AG04449 (cell line): Measurements from ENCODE around the gene CCDC102B.

Source experiments
- CTCF ChIA-PET: fragments of 350-600 bp; formaldehyde crosslinking; extraction: SDS; loops from one replicate; lab custom pipeline; 2021; ENCODE audit warnings: antibody characterized with exemption; lab: Yijun Ruan, JAX
- POLR2A ChIA-PET: fragments of 400-600, 350-600 bp; formaldehyde crosslinking; extraction: SDS; loops from one replicate; lab custom pipeline; 2020; ENCODE audit warnings: antibody characterized with exemption, inconsistent platforms; lab: Yijun Ruan, JAX
- DNase-seq: peaks from one replicate; pipeline ENCODE4 v3.0.0-alpha.2; 2010; ENCODE audit warnings: low read depth, low spot score
- H3K4me3 ChIP-seq: 2 replicates; pipeline ENCODE4 v1.5.1; 2011; ENCODE audit warnings: low read depth, mild to moderate bottlenecking, control low read depth, low read length
- TF ChIP-seq, protein P1 (sequence below): IDR thresholded peaks from one replicate; pipeline ENCODE4 v1.5.1; 2011; ENCODE audit warnings: mild to moderate bottlenecking, moderate library complexity, low read length, control low read depth, inconsistent platforms; ENCODE audit not compliant: insufficient read depth; ENCODE audit errors: missing control alignments

The CCDC102B gene

DNA sequence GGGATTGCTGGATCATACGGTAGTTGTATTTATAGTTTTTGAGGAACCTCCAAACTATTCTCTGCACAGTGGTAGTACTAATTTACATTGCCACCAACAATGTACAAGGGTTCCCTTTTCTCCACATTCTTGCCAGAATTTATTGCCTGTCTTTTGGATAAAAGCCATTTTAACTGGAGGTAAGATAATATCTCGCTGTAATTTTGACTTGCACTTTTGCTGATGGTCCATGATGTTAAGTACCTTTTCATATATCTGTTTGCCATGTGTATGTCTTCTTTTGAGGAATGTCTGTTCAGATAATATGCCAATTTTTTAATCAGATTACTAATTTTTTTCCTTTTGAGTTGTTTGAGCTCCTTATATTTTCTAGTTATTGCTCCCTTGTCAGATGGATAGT lies 158.8 kb downstream of the CCDC102B start:
- POLR2A ChIA-PET, result no interaction called here
- no peak for DNase-seq
- no peak overlapping the region for H3K4me3 ChIP-seq
- TF ChIP-seq, protein P1, sequence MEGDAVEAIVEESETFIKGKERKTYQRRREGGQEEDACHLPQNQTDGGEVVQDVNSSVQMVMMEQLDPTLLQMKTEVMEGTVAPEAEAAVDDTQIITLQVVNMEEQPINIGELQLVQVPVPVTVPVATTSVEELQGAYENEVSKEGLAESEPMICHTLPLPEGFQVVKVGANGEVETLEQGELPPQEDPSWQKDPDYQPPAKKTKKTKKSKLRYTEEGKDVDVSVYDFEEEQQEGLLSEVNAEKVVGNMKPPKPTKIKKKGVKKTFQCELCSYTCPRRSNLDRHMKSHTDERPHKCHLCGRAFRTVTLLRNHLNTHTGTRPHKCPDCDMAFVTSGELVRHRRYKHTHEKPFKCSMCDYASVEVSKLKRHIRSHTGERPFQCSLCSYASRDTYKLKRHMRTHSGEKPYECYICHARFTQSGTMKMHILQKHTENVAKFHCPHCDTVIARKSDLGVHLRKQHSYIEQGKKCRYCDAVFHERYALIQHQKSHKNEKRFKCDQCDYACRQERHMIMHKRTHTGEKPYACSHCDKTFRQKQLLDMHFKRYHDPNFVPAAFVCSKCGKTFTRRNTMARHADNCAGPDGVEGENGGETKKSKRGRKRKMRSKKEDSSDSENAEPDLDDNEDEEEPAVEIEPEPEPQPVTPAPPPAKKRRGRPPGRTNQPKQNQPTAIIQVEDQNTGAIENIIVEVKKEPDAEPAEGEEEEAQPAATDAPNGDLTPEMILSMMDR, result no peak
- CTCF ChIA-PET, result no interaction called here

DNA sequence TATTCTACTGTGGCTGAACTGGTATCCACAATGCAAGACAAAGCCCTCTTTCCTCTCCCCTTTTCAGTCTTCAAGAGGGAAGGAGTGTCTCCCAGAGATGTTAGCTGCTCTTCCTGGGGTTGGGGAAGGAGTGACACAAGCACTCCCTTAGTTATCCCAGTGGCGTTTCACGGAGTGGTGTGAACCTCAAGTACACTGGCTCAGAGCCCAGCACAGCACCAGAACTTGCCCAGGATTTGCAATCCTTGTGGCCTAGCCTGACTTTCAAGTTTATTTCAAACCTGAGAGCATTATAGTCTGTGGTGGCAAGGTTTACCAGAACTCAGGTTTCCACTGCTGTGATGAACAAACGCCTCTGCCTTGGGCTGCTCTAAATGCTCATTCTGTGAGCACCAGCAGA lies 162.5 kb downstream of the CCDC102B start:
- no peak for DNase-seq
- CTCF ChIA-PET, result no interaction called here

DNA sequence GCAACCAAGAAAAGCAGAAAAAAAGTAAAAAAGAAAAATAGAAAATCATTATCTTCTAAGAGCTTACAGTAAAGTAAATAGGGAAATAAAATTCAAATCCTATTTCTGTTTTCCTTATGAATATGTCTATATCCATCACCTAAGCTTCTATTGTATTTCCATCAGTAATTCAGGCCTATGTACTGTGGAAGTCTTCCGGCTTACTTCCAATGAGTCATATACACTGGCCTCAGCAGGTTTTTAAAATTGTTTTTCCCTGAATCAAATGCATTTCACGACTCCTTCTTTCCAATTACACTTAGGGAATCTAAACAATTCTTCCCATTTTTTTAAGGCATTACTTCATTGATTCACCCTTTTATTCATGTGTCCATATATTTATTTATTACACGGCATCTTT lies 164.7 kb downstream of the CCDC102B start:
- ChIA-PET POLR2A (no interaction called here), CTCF (no interaction called here)
- H3K4me3 ChIP-seq, result no peak overlapping the region
- no peak for DNase-seq
- TF ChIP-seq, protein P1, result no peak

More for the DNA sequence above, 162.5 kb downstream of the CCDC102B start:
- TF ChIP-seq, protein P1, result no peak
- POLR2A ChIA-PET, result no interaction called here
- no peak overlapping the region for H3K4me3 ChIP-seq

DNA sequence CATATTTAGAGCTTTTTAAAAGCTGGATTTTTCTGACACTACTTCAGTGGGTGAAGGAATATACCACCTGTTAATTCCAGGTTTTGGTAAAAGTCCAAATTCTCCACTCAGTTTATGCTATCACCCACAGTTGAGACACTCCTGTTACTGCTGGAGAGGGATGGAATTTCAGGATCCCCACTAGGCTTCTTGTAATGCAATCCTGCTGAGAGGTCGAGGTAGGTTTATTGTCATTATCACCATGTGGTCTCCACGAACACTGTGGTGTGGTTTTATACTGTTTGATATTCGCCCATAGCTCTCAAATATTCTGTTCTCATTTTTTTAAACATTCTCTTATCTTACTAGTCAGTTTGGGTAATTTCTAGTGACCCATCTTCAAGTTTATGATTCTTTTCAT lies 167.9 kb downstream of the CCDC102B start:
- no peak overlapping the region for H3K4me3 ChIP-seq
- ChIA-PET CTCF (no interaction called here), POLR2A (no interaction called here)
- no peak for DNase-seq
- TF ChIP-seq, protein P1, result no peak

DNA sequence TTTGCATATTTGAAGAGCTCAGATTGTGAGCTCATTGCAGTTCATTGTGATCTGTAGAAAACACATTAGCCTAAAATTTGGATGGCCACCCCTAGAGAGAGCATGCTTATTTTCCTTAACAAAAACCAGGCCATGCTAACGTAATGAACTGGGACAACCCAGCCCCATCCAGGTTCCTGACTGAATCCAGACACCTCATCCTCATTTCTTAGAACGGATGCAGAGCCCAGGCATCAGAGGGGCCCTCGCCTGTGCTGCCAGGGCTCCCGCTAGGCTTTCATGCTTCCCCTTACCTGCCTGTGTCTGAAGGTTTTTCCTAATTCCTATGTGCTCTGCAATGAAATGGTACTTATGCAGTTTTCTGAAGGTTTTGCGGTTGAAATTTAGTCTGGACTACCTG lies 171.1 kb downstream of the CCDC102B start:
- CTCF ChIA-PET, result no interaction called here
- no peak overlapping the region for H3K4me3 ChIP-seq
- POLR2A ChIA-PET, result no interaction called here
- TF ChIP-seq, protein P1, result no peak
- no peak for DNase-seq

DNA sequence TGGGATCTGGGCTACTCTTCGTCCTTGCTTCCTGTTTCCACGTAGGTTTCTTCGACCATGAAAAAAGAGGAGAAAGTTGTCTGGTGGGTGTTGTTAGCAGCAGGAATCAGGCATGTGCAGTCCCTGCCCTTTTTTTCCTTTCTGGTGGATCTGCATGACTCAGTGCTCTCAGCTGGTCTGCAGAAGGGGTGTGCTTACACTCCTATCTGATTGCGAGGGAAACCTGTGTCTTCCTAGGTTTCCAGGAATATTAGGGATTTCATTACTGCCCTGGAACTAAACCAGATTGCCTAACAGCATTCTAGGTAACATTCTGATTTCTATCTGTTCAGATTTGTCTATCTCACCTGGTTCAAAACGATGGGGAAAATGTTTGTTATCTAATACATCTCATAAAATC lies 174.3 kb downstream of the CCDC102B start:
- no peak for DNase-seq
- TF ChIP-seq, protein P1, result no peak
- no peak overlapping the region for H3K4me3 ChIP-seq
- POLR2A ChIA-PET, result no interaction called here
- CTCF ChIA-PET, result no interaction called here

DNA sequence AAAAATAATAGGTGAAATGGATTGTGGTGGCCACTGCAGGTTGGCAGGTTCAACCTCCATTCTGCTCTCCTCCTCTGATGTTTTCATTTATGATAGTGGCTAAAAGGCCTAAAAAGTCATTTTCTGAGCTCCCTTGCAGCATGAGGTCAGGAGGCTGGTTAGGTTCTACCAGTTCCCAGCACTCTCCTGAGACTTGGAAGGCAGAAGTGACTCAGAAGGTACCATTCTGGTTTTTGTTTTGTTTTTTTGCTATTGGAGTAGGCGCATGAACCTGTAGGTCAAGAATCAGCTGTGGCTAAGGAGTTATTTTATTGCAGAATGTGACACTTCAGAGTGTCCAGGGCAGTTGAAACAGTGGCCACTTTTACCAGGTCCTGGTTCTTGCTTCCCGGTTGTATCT lies 181.9 kb downstream of the CCDC102B start:
- TF ChIP-seq, protein P1, result no peak
- ChIA-PET CTCF (no interaction called here), POLR2A (no interaction called here)
- no peak overlapping the region for H3K4me3 ChIP-seq
- no peak for DNase-seq
